Activated T-helper 2 cell treated with anti-CD3 and anti-CD28 coated beads, Interferon-gamma antibody, Interleukin-2, Interleukin-4, amounts not matched to agents 10 μg/mL and 5 μg/mL and 100 μg/mL, durations not matched to agents 14 hours and 24 hours and 36 hours (primary cell): ENCODE data around the gene CAPZA3. TPM values are rescaled to one million over a fixed set of nuclear protein-coding genes. Genes with fewer than 3 reads are reported as not detected.
"Not testable (repeated sequence)": the region's sequence is repeated elsewhere in the genome, so short reads cannot be mapped to it uniquely, and the experiment has no call there.

Experiments used
- DNase-seq: peaks from one replicate; pipeline ENCODE4 v3.0.0; 2021; ENCODE audit warnings: low spot score
- H3K27ac Mint-ChIP-seq: one replicate; pipeline ENCODE4 v1.8.0; 2021; ENCODE audit warnings: mixed read lengths
- H3K27me3 Mint-ChIP-seq: one replicate; pipeline ENCODE4 v1.8.0; 2021; ENCODE audit warnings: low read depth, mixed read lengths
- H3K36me3 Mint-ChIP-seq: one replicate; pipeline ENCODE4 v1.8.0; 2021; ENCODE audit warnings: low read depth, mixed read lengths
- H3K4me1 Mint-ChIP-seq: one replicate; pipeline ENCODE4 v1.8.0; 2021; ENCODE audit warnings: low read depth, mixed read lengths
- H3K4me3 Mint-ChIP-seq: one replicate; pipeline ENCODE4 v1.8.0; 2021; ENCODE audit warnings: low read depth, mild to moderate bottlenecking, moderate library complexity, mixed read lengths
- H3K9me3 Mint-ChIP-seq: one replicate; pipeline ENCODE4 v1.8.0; 2021; ENCODE audit warnings: mixed read lengths
- intact Hi-C: fragments of 100-400 bp; cut with micrococcal nuclease; formaldehyde crosslinking; loops from one replicate; pipeline ENCODE4 v1.15.1; 2023
- total RNA-seq: library from RNA; stranded (reverse); gene quantifications from 2 replicates; pipeline ENCODE4 v1.2.3, GENCODE V29; 2022

Gene CAPZA3
- total RNA-seq, 1 donor from 2014 or later: not detected

DNA sequence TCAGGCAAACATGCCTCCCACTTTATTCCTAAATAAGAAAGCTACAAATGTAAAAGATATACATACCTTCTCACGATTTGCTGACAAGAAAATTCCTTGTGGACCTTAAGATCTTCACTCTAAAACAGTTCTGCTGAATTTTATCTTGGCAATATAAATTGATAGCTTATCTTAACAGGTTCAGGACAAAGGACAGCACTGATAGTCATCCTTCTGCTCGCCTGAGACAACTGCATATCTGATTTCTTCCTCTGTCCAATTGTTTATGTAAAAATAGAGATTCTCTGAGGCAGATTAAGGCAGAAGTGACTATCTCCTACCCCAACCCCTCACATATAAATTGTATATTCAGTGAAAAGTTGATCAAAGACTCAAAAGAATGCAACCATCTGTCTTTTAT lies 44.9 kb downstream of the CAPZA3 start:
- intact Hi-C loops: no loop called here

GRCh38 chr12:18785465-18785864 lies 47.5 kb downstream of the CAPZA3 start:
- H3K27ac Mint-ChIP-seq, intact Hi-C loops, H3K27me3 Mint-ChIP-seq, DNase-seq, H3K4me1 Mint-ChIP-seq, H3K4me3 Mint-ChIP-seq, H3K36me3 Mint-ChIP-seq: not testable (repeated sequence)
- peaks cover 25% of the 10 kb centered on the region for H3K9me3 Mint-ChIP-seq

More for the DNA sequence above, 44.9 kb downstream of the CAPZA3 start:
- Mint-ChIP-seq H3K36me3 (no peaks in the 10 kb centered on the region), H3K27ac (no peak overlapping the region), H3K4me3 (no peak overlapping the region), H3K4me1 (no peaks in the 10 kb centered on the region), H3K27me3 (no peaks in the 10 kb centered on the region), H3K9me3 (peaks cover 49% of the 10 kb centered on the region)
- no peak for DNase-seq

Other genes with a start within 250 kb of the CAPZA3 start
- not detected in 2 replicates for gene PLCZ1, start 107 bp upstream of the CAPZA3 start, total RNA-seq